ENCODE measurements around the gene BBS2.

DNA sequence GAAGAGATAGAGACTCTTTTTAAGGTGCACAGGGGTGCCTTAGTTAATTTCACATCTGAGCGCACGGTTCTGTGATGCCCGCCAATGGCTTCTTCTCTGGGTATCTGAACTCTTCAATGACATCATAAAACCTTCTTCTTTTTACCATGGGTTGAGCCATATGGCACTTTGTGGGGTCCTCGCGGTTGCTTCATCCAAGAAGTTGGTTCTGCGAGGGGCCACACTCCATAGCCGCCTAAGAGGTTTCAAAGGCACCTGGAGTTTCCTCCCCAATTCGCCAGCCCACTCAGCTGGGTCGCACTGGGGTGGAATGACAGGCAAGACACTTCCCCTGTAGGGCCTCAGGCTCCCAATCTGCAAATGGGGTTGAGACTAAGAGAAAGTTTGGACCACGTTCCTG lies 34.6 kb upstream of the BBS2 start:
- TF ChIP-seq EZH2 (IDR thresholded peaks at IDR 0.05; ENCODE audit: borderline replicate concordance, low read depth, low read length, severe bottlenecking) (no peak), CTCF (IDR thresholded peaks at IDR 0.05; ENCODE audit: borderline replicate concordance, extremely low read depth, low read length, poor library complexity, severe bottlenecking) (no peak)

Measured in DND-41 (cell line).